Measurements from ENCODE around the gene OR2V1. TPM values are rescaled to one million over a fixed set of nuclear protein-coding genes. Genes with fewer than 3 reads are reported as not detected.
A peak's percentile ranks its signal among the peaks of the same experiment; 100 is the strongest.
"Not testable (repeated sequence)": the region's sequence is repeated elsewhere in the genome, so short reads cannot be mapped to it uniquely, and the experiment has no call there.

Gene OR2V1
- polyA plus RNA-seq, 10 donors: not detected

- DNase-seq: not testable (repeated sequence)
Measured at GRCh38 chr5:181101930-181102674, 28.9 kb downstream of the OR2V1 start.

GRCh38 chr5:181101030-181101641 lies 29.8 kb downstream of the OR2V1 start:
- not testable (repeated sequence) for DNase-seq

GRCh38 chr5:181100121-181100875 lies 30.7 kb downstream of the OR2V1 start:
- DNase-seq: peak in 1 of 3 donors; percentile 22

- DNase-seq: no peak
Measured at GRCh38 chr5:181099602-181100086, 31.3 kb downstream of the OR2V1 start.

GRCh38 chr5:181098762-181099601 lies 32.0 kb downstream of the OR2V1 start:
- DNase-seq: no peak

GRCh38 chr5:181097759-181098491 lies 33.0 kb downstream of the OR2V1 start:
- DNase-seq: not testable (repeated sequence)

GRCh38 chr5:181097383-181097753 lies 33.6 kb downstream of the OR2V1 start:
- DNase-seq: not testable (repeated sequence)

GRCh38 chr5:181096721-181097382 lies 34.1 kb downstream of the OR2V1 start:
- not testable (repeated sequence) for DNase-seq

GRCh38 chr5:181095162-181095561 lies 35.8 kb downstream of the OR2V1 start:
- not testable (repeated sequence) for DNase-seq

GRCh38 chr5:181092428-181092827 lies 38.5 kb downstream of the OR2V1 start:
- DNase-seq: no peak

GRCh38 chr5:181088289-181088688 lies 42.7 kb downstream of the OR2V1 start:
- DNase-seq: no peak

- DNase-seq: no peak
Measured at GRCh38 chr5:181087309-181087708, 43.7 kb downstream of the OR2V1 start.

- DNase-seq: no peak
Measured at GRCh38 chr5:181086884-181087205, 44.1 kb downstream of the OR2V1 start.

GRCh38 chr5:181086026-181086883 lies 44.7 kb downstream of the OR2V1 start:
- no peak for DNase-seq

GRCh38 chr5:181084621-181085195 lies 46.3 kb downstream of the OR2V1 start:
- DNase-seq: no peak

GRCh38 chr5:181081989-181082388 lies 49.0 kb downstream of the OR2V1 start:
- no peak for DNase-seq

GRCh38 chr5:181076920-181077319 lies 54.0 kb downstream of the OR2V1 start:
- no peak for DNase-seq

Measured in muscle of back (tissue), 11 donors.